GM23338 (cell line): ENCODE data around the gene CCND1. TPM values are rescaled to one million over a fixed set of nuclear protein-coding genes. Genes with fewer than 3 reads are reported as not detected.

Source experiments
- ATAC-seq: fragments of 200-7000 bp; cut with Tn5 transposase; 3 replicates; pipeline ENCODE4 v1.9.1; 2020
- DNase-seq: peaks from one replicate; pipeline ENCODE4 v3.0.0-alpha.2; 2015; ENCODE audit warnings: low spot score
- H2AFZ ChIP-seq: fragments of 200-600 bp; sonication (generic); 2 replicates; pipeline ENCODE4 v1.8.0; 2016; ENCODE audit warnings: antibody characterized with exemption, mild to moderate bottlenecking, moderate library complexity
- H3F3A ChIP-seq: fragments of 200-600 bp; sonication (generic); replicated peaks from 2 replicates; pipeline ENCODE4 v1.8.0; 2017; ENCODE audit warnings: antibody characterized with exemption, mixed run types, low read depth
- H3K27ac ChIP-seq: fragments of 200-600 bp; sonication (generic); 2 replicates; pipeline ENCODE4 v1.6.1; 2016; ENCODE audit warnings: low read depth
- H3K27me3 ChIP-seq: fragments of 200-600 bp; sonication (generic); 2 replicates; pipeline ENCODE4 v1.8.0; 2016; ENCODE audit warnings: mild to moderate bottlenecking, mixed run types, moderate library complexity; ENCODE audit not compliant: insufficient read depth
- H3K36me3 ChIP-seq: fragments of 200-600 bp; sonication (generic); 2 replicates; pipeline ENCODE4 v1.8.0; 2016; ENCODE audit warnings: mild to moderate bottlenecking; ENCODE audit not compliant: insufficient read depth
- H3K4me1 ChIP-seq: fragments of 200-600 bp; sonication (generic); 2 replicates; pipeline ENCODE4 v1.8.0; 2016; ENCODE audit warnings: mild to moderate bottlenecking, moderate library complexity; ENCODE audit not compliant: insufficient read depth
- H3K4me2 ChIP-seq: fragments of 200-600 bp; sonication (generic); 2 replicates; pipeline ENCODE4 v1.7.1; 2017; ENCODE audit warnings: mixed run types
- H3K4me3 ChIP-seq: fragments of 200-600 bp; sonication (generic); 2 replicates; pipeline ENCODE4 v1.6.1; 2016; ENCODE audit warnings: mixed run types
- H3K79me2 ChIP-seq: fragments of 200-600 bp; sonication (generic); replicated peaks from 2 replicates; pipeline ENCODE4 v1.8.0; 2017; ENCODE audit warnings: mild to moderate bottlenecking; ENCODE audit not compliant: insufficient read depth
- H3K9me2 ChIP-seq: fragments of 200-600 bp; sonication (generic); 2 replicates; pipeline ENCODE4 v1.8.0; 2017; ENCODE audit not compliant: insufficient read depth
- H4K20me1 ChIP-seq: fragments of 200-600 bp; sonication (generic); replicated peaks from 2 replicates; pipeline ENCODE4 v1.8.0; 2017; ENCODE audit warnings: mild to moderate bottlenecking; ENCODE audit not compliant: insufficient read depth
- H3K27ac Mint-ChIP-seq: 2 replicates; pipeline ENCODE4 v1.8.0; 2020; ENCODE audit warnings: inconsistent platforms, mild to moderate bottlenecking, moderate library complexity, mixed read lengths
- H3K27me3 Mint-ChIP-seq: 3 replicates; pipeline ENCODE4 v1.8.0; 2022; ENCODE audit warnings: low read depth, mild to moderate bottlenecking, moderate library complexity, mixed read lengths, inconsistent platforms; ENCODE audit not compliant: insufficient read depth, poor library complexity
- H3K36me3 Mint-ChIP-seq: 3 replicates; pipeline ENCODE4 v1.8.0; 2021; ENCODE audit warnings: low read depth, mild to moderate bottlenecking, inconsistent platforms, moderate library complexity, mixed read lengths
- H3K4me1 Mint-ChIP-seq: 3 replicates; pipeline ENCODE4 v1.8.0; 2020; ENCODE audit warnings: mild to moderate bottlenecking, inconsistent platforms, mixed read lengths
- H3K4me3 Mint-ChIP-seq: 3 replicates; pipeline ENCODE4 v1.8.0; 2021; ENCODE audit warnings: moderate library complexity, mild to moderate bottlenecking, inconsistent platforms, mixed read lengths
- H3K9me3 Mint-ChIP-seq: 3 replicates; pipeline ENCODE4 v1.8.0; 2020; ENCODE audit warnings: moderate library complexity, mild to moderate bottlenecking, inconsistent platforms, mixed read lengths
- CREB1 ChIP-seq: fragments of 250-450 bp; sonication (Bioruptor Pico); IDR thresholded peaks from 2 replicates; pipeline ENCODE4 v1.5.0; 2020; ENCODE audit warnings: low read depth, mild to moderate bottlenecking, moderate library complexity
- EZH2 ChIP-seq: fragments of 200-600 bp; sonication (generic); IDR thresholded peaks from one replicate; pipeline ENCODE4 v1.8.0; 2017; ENCODE audit warnings: antibody characterized with exemption, mild to moderate bottlenecking, low read depth; ENCODE audit not compliant: unreplicated experiment
- EZH2phosphoT487 ChIP-seq: fragments of 200-600 bp; sonication (generic); IDR thresholded peaks from one replicate; pipeline ENCODE4 v1.8.1; 2018; ENCODE audit warnings: antibody characterized with exemption; ENCODE audit not compliant: unreplicated experiment
- JUNB ChIP-seq: IDR thresholded peaks from one replicate; pipeline ENCODE4 v1.6.1; 2016; ENCODE audit warnings: antibody characterized with exemption; ENCODE audit not compliant: unreplicated experiment
- NANOG ChIP-seq: IDR thresholded peaks from 2 replicates; pipeline ENCODE4 v1.6.1; 2016; ENCODE audit warnings: antibody characterized with exemption, borderline replicate concordance
- POLR2AphosphoS5 ChIP-seq: IDR thresholded peaks from 2 replicates; pipeline ENCODE4 v1.6.1; 2016; ENCODE audit warnings: antibody characterized with exemption, low read depth
- STAT1 ChIP-seq: IDR thresholded peaks from one replicate; pipeline ENCODE4 v1.6.1; 2016; ENCODE audit warnings: antibody characterized with exemption; ENCODE audit not compliant: unreplicated experiment
- ZNF114 ChIP-seq: fragments of 250-450 bp; sonication (Bioruptor Pico); IDR thresholded peaks from 2 replicates; pipeline ENCODE4 v1.5.0; 2020; ENCODE audit warnings: mild to moderate bottlenecking, moderate library complexity
- ZNF331 ChIP-seq: fragments of 250-450 bp; sonication (Bioruptor Pico); IDR thresholded peaks from 2 replicates; pipeline ENCODE4 v1.5.0; 2020; ENCODE audit warnings: low read depth, mild to moderate bottlenecking, moderate library complexity
- polyA plus RNA-seq: library from polyadenylated mRNA; unstranded; fragments of >200 nt; fragmentation: Nextera tagmentation; extraction: Ambion mirVana; gene quantifications from 2 replicates; pipeline ENCODE4 v1.2.1, GENCODE V29; 2016
- total RNA-seq: library from RNA; depleted of rRNA; stranded (reverse); fragments of >200 nt; shearing (Covaris generic); gene quantifications from 2 replicates; pipeline ENCODE4 v1.2.3, GENCODE V29; 2014
- TF ChIP-seq, protein P1 (sequence below): IDR thresholded peaks from 2 replicates; pipeline ENCODE4 v1.6.1; 2016; ENCODE audit warnings: antibody characterized with exemption
- TF ChIP-seq, protein P2 (sequence below): fragments of 250-450 bp; sonication (Bioruptor Pico); IDR thresholded peaks from 2 replicates; pipeline ENCODE4 v1.5.0; 2020; ENCODE audit warnings: mild to moderate bottlenecking, moderate library complexity
- TF ChIP-seq, protein P3 (sequence below): IDR thresholded peaks from one replicate; pipeline ENCODE4 v1.6.1; 2018; ENCODE audit warnings: antibody characterized with exemption; ENCODE audit not compliant: unreplicated experiment

CCND1 gene
- total and polyA plus RNA-seq, 2 experiments from 2014 or later: 109 to 183 TPM

DNA sequence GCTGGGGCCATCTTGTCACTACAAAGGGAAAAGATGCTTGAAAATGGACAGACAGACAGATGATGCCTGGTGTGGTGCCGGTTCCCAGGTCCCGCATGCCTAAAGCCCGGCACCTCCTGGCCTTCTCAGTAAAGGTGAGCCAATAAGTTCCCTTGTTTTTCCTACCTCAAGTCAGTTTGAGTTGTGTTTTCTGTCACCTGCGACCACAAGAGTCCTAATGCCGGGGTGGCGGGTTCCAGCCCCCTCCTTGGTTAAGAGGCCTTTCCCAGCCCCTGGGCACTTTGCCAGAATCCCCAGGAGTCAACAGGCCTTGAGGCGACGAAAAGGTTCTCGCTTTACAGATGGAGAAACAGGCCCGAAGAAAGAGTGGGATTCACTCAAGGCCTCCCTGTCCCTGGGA lies 53.8 kb downstream of the CCND1 start:
- peaks cover 5% of the 10 kb centered on the region; the same call in 1 of the 2 replicates for H3K79me2 ChIP-seq
- no peak overlapping the region for H3K4me3 ChIP-seq
- H3K9me2 ChIP-seq: no peaks in the 10 kb centered on the region
- no peaks in the 10 kb centered on the region for H3K27me3 ChIP-seq
- 0 out of 2 replicates have a peak, but pooled peaks cover 18% of the 10 kb centered on the region for H3F3A ChIP-seq
- no peak overlapping the region for H3K4me2 ChIP-seq
- Mint-ChIP-seq H3K4me3 (no peak overlapping the region), H3K9me3 (no peaks in the 10 kb centered on the region), H3K27ac (no peak overlapping the region), H3K4me1 (peaks cover 33% of the 10 kb centered on the region), H3K36me3 (peaks cover 24% of the 10 kb centered on the region), H3K27me3 (peaks cover 5% of the 10 kb centered on the region)
- H3K27ac ChIP-seq: no peak overlapping the region
- ATAC-seq (no peak), DNase-seq (no peak)
- peaks cover 7% of the 10 kb centered on the region for H4K20me1 ChIP-seq
- H3K4me1 ChIP-seq: peaks cover 8% of the 10 kb centered on the region
- no peak overlapping the region; the same call in 1 of the 2 replicates for H2AFZ ChIP-seq
- TF ChIP-seq, protein P1, sequence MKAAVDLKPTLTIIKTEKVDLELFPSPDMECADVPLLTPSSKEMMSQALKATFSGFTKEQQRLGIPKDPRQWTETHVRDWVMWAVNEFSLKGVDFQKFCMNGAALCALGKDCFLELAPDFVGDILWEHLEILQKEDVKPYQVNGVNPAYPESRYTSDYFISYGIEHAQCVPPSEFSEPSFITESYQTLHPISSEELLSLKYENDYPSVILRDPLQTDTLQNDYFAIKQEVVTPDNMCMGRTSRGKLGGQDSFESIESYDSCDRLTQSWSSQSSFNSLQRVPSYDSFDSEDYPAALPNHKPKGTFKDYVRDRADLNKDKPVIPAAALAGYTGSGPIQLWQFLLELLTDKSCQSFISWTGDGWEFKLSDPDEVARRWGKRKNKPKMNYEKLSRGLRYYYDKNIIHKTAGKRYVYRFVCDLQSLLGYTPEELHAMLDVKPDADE: no peak
- TF ChIP-seq ZNF331 (CRISPR knock-in tag): no peak
- peaks cover 18% of the 10 kb centered on the region for H3K36me3 ChIP-seq

DNA sequence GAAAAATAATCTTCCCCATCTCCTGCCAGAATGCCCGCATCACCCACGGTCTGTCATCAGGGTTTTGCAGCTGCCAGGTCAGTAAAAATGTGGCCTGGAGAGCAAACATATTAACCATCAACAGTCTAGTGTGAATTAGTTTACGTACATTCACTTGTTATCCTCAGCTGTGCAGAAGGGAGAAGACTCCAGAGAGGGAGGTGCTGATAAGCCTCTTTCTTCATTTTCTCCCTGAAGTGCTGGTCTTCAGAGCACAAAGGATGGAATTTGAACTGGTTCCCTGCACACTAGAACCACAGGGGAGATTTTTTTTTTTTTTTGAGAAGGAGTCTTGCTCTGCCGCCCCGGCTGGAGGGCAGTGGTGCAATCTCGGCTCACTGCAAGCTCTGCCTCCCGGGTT lies 54.6 kb downstream of the CCND1 start:
- H3K27me3 Mint-ChIP-seq: peaks cover 5% of the 10 kb centered on the region
- no peak overlapping the region for H3K27ac ChIP-seq
- peaks cover 27% of the 10 kb centered on the region for H3K36me3 Mint-ChIP-seq
- no peaks in the 10 kb centered on the region for H3K9me3 Mint-ChIP-seq
- H3K9me2 ChIP-seq: no peaks in the 10 kb centered on the region
- no peak overlapping the region for H3K4me3 Mint-ChIP-seq
- DNase-seq: no peak
- H3K4me2 ChIP-seq: no peak overlapping the region
- no peaks in the 10 kb centered on the region for H3K27me3 ChIP-seq
- no peak overlapping the region for H3K4me3 ChIP-seq
- H3K4me1 ChIP-seq: peaks cover 12% of the 10 kb centered on the region
- H3K27ac Mint-ChIP-seq: no peak overlapping the region
- no peak for ATAC-seq
- H4K20me1 ChIP-seq: peaks cover 7% of the 10 kb centered on the region
- H3K36me3 ChIP-seq: peaks cover 20% of the 10 kb centered on the region
- peaks cover 7% of the 10 kb centered on the region; the same call in 1 of the 2 replicates for H3K79me2 ChIP-seq
- peaks cover 18% of the 10 kb centered on the region; the same call in 1 of the 2 replicates for H3F3A ChIP-seq
- H3K4me1 Mint-ChIP-seq: peaks cover 35% of the 10 kb centered on the region
- H2AFZ ChIP-seq: no peak overlapping the region
- TF ChIP-seq JUNB (no peak), NANOG (no peak), EZH2 (no peak), ZNF114 (no peak), EZH2phosphoT487 (no peak), CREB1 (no peak), POLR2AphosphoS5 (no peak), STAT1 (no peak), ZNF331 (CRISPR knock-in tag) (no peak)
- TF ChIP-seq, protein P2, sequence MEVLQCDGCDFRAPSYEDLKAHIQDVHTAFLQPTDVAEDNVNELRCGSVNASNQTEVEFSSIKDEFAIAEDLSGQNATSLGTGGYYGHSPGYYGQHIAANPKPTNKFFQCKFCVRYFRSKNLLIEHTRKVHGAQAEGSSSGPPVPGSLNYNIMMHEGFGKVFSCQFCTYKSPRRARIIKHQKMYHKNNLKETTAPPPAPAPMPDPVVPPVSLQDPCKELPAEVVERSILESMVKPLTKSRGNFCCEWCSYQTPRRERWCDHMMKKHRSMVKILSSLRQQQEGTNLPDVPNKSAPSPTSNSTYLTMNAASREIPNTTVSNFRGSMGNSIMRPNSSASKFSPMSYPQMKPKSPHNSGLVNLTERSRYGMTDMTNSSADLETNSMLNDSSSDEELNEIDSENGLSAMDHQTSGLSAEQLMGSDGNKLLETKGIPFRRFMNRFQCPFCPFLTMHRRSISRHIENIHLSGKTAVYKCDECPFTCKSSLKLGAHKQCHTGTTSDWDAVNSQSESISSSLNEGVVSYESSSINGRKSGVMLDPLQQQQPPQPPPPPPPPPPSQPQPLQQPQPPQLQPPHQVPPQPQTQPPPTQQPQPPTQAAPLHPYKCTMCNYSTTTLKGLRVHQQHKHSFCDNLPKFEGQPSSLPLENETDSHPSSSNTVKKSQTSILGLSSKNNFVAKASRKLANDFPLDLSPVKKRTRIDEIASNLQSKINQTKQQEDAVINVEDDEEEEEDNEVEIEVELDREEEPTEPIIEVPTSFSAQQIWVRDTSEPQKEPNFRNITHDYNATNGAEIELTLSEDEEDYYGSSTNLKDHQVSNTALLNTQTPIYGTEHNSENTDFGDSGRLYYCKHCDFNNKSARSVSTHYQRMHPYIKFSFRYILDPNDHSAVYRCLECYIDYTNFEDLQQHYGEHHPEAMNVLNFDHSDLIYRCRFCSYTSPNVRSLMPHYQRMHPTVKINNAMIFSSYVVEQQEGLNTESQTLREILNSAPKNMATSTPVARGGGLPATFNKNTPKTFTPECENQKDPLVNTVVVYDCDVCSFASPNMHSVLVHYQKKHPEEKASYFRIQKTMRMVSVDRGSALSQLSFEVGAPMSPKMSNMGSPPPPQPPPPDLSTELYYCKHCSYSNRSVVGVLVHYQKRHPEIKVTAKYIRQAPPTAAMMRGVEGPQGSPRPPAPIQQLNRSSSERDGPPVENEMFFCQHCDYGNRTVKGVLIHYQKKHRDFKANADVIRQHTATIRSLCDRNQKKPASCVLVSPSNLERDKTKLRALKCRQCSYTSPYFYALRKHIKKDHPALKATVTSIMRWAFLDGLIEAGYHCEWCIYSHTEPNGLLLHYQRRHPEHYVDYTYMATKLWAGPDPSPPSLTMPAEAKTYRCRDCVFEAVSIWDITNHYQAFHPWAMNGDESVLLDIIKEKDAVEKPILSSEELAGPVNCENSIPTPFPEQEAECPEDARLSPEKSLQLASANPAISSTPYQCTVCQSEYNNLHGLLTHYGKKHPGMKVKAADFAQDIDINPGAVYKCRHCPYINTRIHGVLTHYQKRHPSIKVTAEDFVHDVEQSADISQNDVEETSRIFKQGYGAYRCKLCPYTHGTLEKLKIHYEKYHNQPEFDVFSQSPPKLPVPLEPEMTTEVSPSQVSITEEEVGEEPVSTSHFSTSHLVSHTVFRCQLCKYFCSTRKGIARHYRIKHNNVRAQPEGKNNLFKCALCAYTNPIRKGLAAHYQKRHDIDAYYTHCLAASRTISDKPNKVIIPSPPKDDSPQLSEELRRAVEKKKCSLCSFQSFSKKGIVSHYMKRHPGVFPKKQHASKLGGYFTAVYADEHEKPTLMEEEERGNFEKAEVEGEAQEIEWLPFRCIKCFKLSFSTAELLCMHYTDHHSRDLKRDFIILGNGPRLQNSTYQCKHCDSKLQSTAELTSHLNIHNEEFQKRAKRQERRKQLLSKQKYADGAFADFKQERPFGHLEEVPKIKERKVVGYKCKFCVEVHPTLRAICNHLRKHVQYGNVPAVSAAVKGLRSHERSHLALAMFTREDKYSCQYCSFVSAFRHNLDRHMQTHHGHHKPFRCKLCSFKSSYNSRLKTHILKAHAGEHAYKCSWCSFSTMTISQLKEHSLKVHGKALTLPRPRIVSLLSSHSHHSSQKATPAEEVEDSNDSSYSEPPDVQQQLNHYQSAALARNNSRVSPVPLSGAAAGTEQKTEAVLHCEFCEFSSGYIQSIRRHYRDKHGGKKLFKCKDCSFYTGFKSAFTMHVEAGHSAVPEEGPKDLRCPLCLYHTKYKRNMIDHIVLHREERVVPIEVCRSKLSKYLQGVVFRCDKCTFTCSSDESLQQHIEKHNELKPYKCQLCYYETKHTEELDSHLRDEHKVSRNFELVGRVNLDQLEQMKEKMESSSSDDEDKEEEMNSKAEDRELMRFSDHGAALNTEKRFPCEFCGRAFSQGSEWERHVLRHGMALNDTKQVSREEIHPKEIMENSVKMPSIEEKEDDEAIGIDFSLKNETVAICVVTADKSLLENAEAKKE (CRISPR knock-in tag): no peak
- TF ChIP-seq, protein P3, sequence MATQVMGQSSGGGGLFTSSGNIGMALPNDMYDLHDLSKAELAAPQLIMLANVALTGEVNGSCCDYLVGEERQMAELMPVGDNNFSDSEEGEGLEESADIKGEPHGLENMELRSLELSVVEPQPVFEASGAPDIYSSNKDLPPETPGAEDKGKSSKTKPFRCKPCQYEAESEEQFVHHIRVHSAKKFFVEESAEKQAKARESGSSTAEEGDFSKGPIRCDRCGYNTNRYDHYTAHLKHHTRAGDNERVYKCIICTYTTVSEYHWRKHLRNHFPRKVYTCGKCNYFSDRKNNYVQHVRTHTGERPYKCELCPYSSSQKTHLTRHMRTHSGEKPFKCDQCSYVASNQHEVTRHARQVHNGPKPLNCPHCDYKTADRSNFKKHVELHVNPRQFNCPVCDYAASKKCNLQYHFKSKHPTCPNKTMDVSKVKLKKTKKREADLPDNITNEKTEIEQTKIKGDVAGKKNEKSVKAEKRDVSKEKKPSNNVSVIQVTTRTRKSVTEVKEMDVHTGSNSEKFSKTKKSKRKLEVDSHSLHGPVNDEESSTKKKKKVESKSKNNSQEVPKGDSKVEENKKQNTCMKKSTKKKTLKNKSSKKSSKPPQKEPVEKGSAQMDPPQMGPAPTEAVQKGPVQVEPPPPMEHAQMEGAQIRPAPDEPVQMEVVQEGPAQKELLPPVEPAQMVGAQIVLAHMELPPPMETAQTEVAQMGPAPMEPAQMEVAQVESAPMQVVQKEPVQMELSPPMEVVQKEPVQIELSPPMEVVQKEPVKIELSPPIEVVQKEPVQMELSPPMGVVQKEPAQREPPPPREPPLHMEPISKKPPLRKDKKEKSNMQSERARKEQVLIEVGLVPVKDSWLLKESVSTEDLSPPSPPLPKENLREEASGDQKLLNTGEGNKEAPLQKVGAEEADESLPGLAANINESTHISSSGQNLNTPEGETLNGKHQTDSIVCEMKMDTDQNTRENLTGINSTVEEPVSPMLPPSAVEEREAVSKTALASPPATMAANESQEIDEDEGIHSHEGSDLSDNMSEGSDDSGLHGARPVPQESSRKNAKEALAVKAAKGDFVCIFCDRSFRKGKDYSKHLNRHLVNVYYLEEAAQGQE: no peak
